HCT116 (cell line): ENCODE results near the gene ZCWPW1. TPM values are rescaled to one million over a fixed set of nuclear protein-coding genes. Genes with fewer than 3 reads are reported as not detected.

Experiments
- ATAC-seq: fragments of 200-7000 bp; cut with Tn5 transposase; 2 replicates; pipeline ENCODE4 v1.9.1; 2020; ENCODE audit warnings: mild to moderate bottlenecking, moderate library complexity
- BruUV-seq: library from RNA; stranded (reverse); fragments of 400-500 nt; replicated peaks from 2 replicates; lab custom pipeline; 2021; lab: Mats Ljungman, UMichigan
- CTCF ChIA-PET: fragments of 300-600 bp; sonication (Branson Sonifier 250); formaldehyde crosslinking; loops from one replicate; lab custom pipeline; 2021; ENCODE audit warnings: antibody characterized with exemption; lab: Charles Lee
- POLR2A ChIA-PET: fragments of 300-600, 350-600 bp; sonication (Branson Sonifier 250); formaldehyde crosslinking; loops from one replicate; lab custom pipeline; 2021; ENCODE audit warnings: antibody characterized with exemption; lab: Charles Lee
- RAD21 ChIA-PET, 2 experiments: fragments of 300-600 bp; sonication (Branson Sonifier 250); formaldehyde crosslinking; loops; one replicate each; lab custom pipeline; 2023; ENCODE audit warnings: low total read pairs in 2 of 2; ENCODE audit not compliant: uncharacterized antibody in 2 of 2, unreplicated experiment in 2 of 2, low non-redundant PET in 1 of 2; lab: Charles Lee
- DNase-seq: peaks from one replicate; pipeline ENCODE4 v3.0.0-alpha.2; 2010; ENCODE audit warnings: low read depth, low spot score
- H2AFZ ChIP-seq: fragments of 200-600 bp; shearing (Covaris generic), sonication (generic); 2 replicates; pipeline ENCODE4 v1.6.1; 2017; ENCODE audit warnings: low read depth, mixed run types, mixed read lengths, antibody characterized with exemption, low read length; ENCODE audit not compliant: poor library complexity, severe bottlenecking
- H3K27ac ChIP-seq: 2 replicates; pipeline ENCODE4 v1.5.1; 2012; ENCODE audit warnings: low read depth, low read length
- H3K27me3 ChIP-seq: fragments of 200-600 bp; sonication (generic); 2 replicates; pipeline ENCODE4 v1.6.1; 2016; ENCODE audit warnings: mixed run types, low read length, mixed read lengths; ENCODE audit not compliant: insufficient read depth
- H3K36me3 ChIP-seq, 2 experiments: fragments of 200-500 bp in 1 of 2; fragments of 200-600 bp in 1 of 2; sonication (Bioruptor generic) in 1 of 2; sonication (generic) in 1 of 2; 2 replicates each; pipeline versions ENCODE4 v1.5.1 to v1.6.1; 2014 to 2016; ENCODE audit warnings: low read length in 2 of 2, inconsistent platforms in 1 of 2, mixed read lengths in 1 of 2, mixed run types in 1 of 2; ENCODE audit not compliant: insufficient read depth in 2 of 2, control insufficient read depth in 1 of 2
- H3K4me1 ChIP-seq, 2 experiments: fragments of 200-600 bp in 1 of 2; sonication (generic) in 1 of 2; 2 replicates each; pipeline versions ENCODE4 v1.5.1 to v1.6.1; 2012 to 2017; ENCODE audit warnings: low read length in 2 of 2, inconsistent platforms in 1 of 2, mild to moderate bottlenecking in 1 of 2, mixed read lengths in 1 of 2, mixed run types in 1 of 2, moderate library complexity in 1 of 2; ENCODE audit not compliant: insufficient read depth in 2 of 2, control insufficient read depth in 1 of 2
- H3K4me2 ChIP-seq: fragments of 200-600 bp; sonication (generic); 2 replicates; pipeline ENCODE4 v1.6.1; 2017; ENCODE audit warnings: mixed run types, low read length, mixed read lengths
- H3K4me3 ChIP-seq, 2 experiments: fragments of 200-600 bp in 1 of 2; sonication (generic) in 1 of 2; replicated peaks in 1 of 2; 2 replicates each; pipeline ENCODE4 v1.5.1; 2011 to 2016; ENCODE audit warnings: low read length in 2 of 2, control low read depth in 1 of 2, low read depth in 1 of 2, mild to moderate bottlenecking in 1 of 2, mixed read lengths in 1 of 2, mixed run types in 1 of 2
- H3K79me2 ChIP-seq: fragments of 200-600 bp; sonication (generic); 2 replicates; pipeline ENCODE4 v1.6.1; 2017; ENCODE audit warnings: mild to moderate bottlenecking, mixed run types, low read length, moderate library complexity, mixed read lengths; ENCODE audit not compliant: insufficient read depth
- H3K9ac ChIP-seq: fragments of 200-600 bp; sonication (generic); 2 replicates; pipeline ENCODE4 v1.6.1; 2016; ENCODE audit warnings: low read length, mixed read lengths
- H3K9me2 ChIP-seq: fragments of 200-600 bp; sonication (generic), shearing (Covaris generic); 2 replicates; pipeline ENCODE4 v1.6.1; 2017; ENCODE audit warnings: mixed run types, mild to moderate bottlenecking, moderate library complexity; ENCODE audit not compliant: insufficient read depth
- H3K9me3 ChIP-seq, 2 experiments: fragments of 200-500 bp in 1 of 2; fragments of 200-600 bp in 1 of 2; sonication (Bioruptor generic) in 1 of 2; sonication (generic) in 1 of 2; 2 replicates each; pipeline ENCODE4 v1.6.1; 2014 to 2017; ENCODE audit warnings: low read length in 2 of 2, mixed read lengths in 2 of 2, inconsistent platforms in 1 of 2, low read depth in 1 of 2, mild to moderate bottlenecking in 1 of 2, mixed run types in 1 of 2, moderate library complexity in 1 of 2; ENCODE audit not compliant: control insufficient read depth in 1 of 2, insufficient read depth in 1 of 2
- H4K20me1 ChIP-seq: fragments of 200-600 bp; sonication (generic), shearing (Covaris generic); 2 replicates; pipeline ENCODE4 v1.6.1; 2017; ENCODE audit warnings: mixed run types, mild to moderate bottlenecking, moderate library complexity; ENCODE audit not compliant: insufficient read depth
- ELF1 ChIP-seq: IDR thresholded peaks from 2 replicates; pipeline ENCODE4 v1.6.1; 2012; ENCODE audit warnings: low read depth, borderline replicate concordance
- EZH2 ChIP-seq: fragments of 200-600 bp; sonication (generic); IDR thresholded peaks from 2 replicates; pipeline ENCODE4 v1.6.1; 2017; ENCODE audit warnings: antibody characterized with exemption, mixed run types
- JUND ChIP-seq: IDR thresholded peaks from 2 replicates; pipeline ENCODE4 v1.6.1; 2012
- ZFX ChIP-seq: fragments of 450-650 bp; IDR thresholded peaks from 2 replicates; pipeline ENCODE4 v1.6.1; 2017
- ZNF274 ChIP-seq: fragments of 200-500 bp; sonication (Bioruptor generic); IDR thresholded peaks from 2 replicates; pipeline ENCODE4 v1.6.1; 2014; ENCODE audit warnings: mild to moderate bottlenecking, low read depth, low read length, inconsistent platforms
- intact Hi-C: fragments of 100-400 bp; cut with micrococcal nuclease; formaldehyde crosslinking; loops from 2 replicates; pipeline ENCODE4 v1.10.0; 2022
- total RNA-seq: library from RNA; stranded (reverse); gene quantifications from one replicate; pipeline ENCODE4 v1.2.1, GENCODE V29; 2021; ENCODE audit not compliant: unreplicated experiment

The ZCWPW1 gene
- total RNA-seq, 1 experiment from 2014 or later: 1.5 TPM

DNA sequence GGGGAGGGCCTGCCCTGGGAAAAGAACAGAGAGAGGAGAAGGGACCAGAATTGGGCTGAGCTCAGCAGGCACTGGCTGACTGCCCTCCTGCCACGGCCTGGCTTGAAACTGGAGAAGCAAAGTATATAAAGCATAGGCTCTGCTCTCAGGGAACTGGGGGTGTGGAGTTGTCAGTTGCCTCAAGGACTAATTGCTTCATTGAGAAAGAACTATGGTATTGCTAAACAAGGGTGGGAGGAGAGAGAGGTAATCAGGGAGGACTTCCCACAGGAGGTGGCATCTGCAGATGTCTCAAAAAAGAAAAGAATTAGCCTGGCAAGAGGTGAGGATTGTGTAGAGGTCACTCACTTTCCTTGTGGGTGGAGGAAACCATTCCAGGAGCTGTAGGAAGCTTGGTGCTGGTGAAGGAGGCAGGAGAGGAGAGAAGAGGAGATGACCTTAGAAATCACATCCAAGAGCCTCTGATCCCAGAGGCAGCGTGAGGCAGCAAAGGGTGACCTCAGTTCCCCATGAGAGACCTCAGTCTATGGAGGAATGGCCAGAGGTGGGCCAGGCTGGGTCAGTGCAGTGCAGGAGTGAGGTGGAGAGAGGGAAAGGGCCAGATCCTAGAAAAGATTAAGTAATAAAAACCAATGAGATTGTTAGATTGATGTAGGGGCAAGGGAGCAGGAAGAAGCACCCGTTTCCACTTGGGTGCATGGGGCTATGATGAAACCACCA, 68.2 kb downstream of the ZCWPW1 start:
- Histone ChIP-seq H4K20me1 (no peaks in the 10 kb centered on the region), H2AFZ (no peak overlapping the region), H3K4me1 (no peaks in the 10 kb centered on the region), H3K9ac (no peak overlapping the region), H3K79me2 (no peaks in the 10 kb centered on the region), H3K4me3 (no peak overlapping the region), H3K27ac (no peak overlapping the region), H3K9me3 (no peaks in the 10 kb centered on the region), H3K27me3 (no peaks in the 10 kb centered on the region), H3K36me3 (peaks cover 31 to 55% of the 10 kb centered on the region in 2 experiments), H3K9me2 (no peaks in the 10 kb centered on the region), H3K4me2 (no peak overlapping the region)
- RAD21 ChIA-PET: no interaction called here
- ATAC-seq: no peak
- no peak for DNase-seq
- TF ChIP-seq ZFX (no peak), ELF1 (no peak)
- no TSS peak for BruUV-seq
- intact Hi-C loops: no loop called here
- CTCF ChIA-PET: no interaction called here
- POLR2A ChIA-PET: no interaction called here

DNA sequence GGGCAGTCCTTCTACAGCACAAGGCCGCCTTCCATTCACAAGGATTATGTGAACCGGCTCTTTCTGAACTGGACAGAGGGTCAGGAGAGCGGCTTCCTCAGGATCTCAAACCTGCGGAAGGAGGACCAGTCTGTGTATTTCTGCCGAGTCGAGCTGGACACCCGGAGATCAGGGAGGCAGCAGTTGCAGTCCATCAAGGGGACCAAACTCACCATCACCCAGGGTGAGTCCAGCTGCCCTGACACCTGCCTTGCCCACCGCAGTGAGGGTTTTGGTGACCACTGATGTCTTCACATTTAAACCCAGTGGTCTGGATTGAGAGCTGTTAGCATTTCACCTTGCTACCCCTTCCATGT, 69.7 kb downstream of the ZCWPW1 start:
- no peak overlapping the region for H3K27ac ChIP-seq
- H3K4me3 ChIP-seq: no peak overlapping the region
- ATAC-seq (no peak), DNase-seq (no peak)
- H2AFZ ChIP-seq: no peak overlapping the region
- H3K9ac ChIP-seq: no peak overlapping the region
- no peaks in the 10 kb centered on the region for H3K4me1 ChIP-seq
- no peaks in the 10 kb centered on the region for H3K9me2 ChIP-seq
- no peak overlapping the region for H3K4me2 ChIP-seq
- intact Hi-C loops: no loop called here
- H3K9me3 ChIP-seq: no peaks in the 10 kb centered on the region
- TF ChIP-seq EZH2: no peak
- TF ChIP-seq ZNF274: no peak
- no peak for TF ChIP-seq JUND
- TSS peak; percentile 1 for BruUV-seq
- H3K36me3 ChIP-seq: peaks cover 40 to 69% of the 10 kb centered on the region in 2 experiments
- H4K20me1 ChIP-seq: no peaks in the 10 kb centered on the region
- CTCF ChIA-PET: no interaction called here
- H3K79me2 ChIP-seq: peaks cover 2% of the 10 kb centered on the region; the same call in 1 of the 2 replicates
- H3K27me3 ChIP-seq: no peaks in the 10 kb centered on the region
- RAD21 ChIA-PET: no interaction called here
- POLR2A ChIA-PET: no interaction called here
